GM20431 (cell line): ENCODE measurements around the gene KLHL1.

Experiments
- in situ Hi-C: fragments of 300-500 bp; cut with MseI, MboI; formaldehyde crosslinking; loops from one replicate; pipeline ENCODE4 v1.15.0; 2020; ENCODE audit warnings: low sequenced_read_pairs; ENCODE audit not compliant: unreplicated experiment

Gene KLHL1

DNA sequence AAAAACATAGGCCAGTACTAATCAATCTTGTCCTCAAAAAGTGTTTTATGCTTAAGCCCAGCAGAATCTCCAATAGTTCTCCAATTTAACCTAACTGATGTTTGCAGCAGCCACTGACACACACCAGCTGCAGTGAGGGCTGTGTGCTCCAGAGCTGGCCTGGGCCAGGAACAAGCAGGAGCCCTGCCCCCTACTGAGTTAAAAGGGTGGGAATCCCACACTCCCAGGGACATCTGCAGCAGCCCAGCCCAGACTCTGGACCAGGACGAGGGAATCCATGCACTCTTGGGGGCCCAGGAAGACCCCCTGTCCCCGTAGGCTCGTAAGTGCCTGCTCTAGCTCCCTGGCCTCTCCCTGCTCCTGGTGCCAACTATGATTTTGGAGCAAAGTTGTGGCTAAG is 92.1 kb downstream of the KLHL1 start:
- in situ Hi-C loops: no loop called here

DNA sequence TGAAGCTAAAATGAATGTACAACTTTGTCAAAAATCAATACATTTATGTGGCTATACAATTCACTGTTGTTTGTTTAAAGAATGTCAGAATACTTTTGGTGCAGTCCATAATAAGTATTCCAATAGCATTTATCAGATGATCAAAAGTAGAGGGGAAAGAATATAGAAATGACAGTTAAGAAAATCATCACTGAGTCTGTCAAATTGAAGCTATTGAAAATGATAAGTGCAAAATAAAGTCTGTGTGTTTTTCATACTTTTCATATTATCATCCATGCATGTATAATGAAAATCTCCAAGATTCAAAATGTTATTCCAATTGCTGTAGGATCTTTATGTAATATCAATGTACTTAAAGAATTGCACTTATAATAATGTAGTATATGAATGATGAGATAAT is 93.9 kb downstream of the KLHL1 start:
- in situ Hi-C loops: no loop called here

DNA sequence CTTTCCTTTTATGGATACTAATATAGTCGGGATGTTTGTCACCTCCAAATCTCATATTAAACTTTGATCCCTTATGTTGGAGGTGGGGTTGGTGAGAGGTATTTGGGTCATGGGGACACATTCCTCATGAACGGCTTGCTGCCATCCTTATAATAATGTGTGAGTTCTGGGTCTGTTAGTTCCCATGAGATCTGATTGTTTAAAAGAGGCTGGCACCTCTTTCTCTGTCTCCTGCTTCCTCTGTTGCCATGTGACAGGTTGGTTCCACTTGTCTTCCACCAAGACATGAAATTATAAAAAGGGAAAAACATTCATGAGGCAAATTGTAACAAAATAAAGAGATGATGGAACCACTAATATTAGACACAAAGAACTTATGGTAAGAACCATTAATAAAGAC is 108.4 kb downstream of the KLHL1 start:
- in situ Hi-C loops: no loop called here

DNA sequence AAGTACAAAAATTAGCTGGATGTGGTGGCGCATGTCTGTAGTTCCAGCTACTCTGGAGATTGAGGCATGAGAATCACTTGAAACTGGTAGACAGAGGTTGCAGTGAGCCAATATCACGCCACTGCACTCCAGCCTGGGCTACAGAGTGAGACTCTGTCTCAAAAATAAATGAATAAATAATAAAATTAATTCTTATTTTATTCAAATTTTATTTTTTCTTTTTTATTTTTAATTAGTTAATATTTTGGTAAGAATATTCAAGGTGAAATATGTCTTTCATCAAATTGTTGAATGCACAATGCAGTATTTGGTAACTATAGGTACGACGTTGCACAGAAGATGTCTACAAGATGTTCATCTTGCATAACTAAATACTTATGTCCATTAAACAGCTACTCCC is 111.2 kb downstream of the KLHL1 start:
- in situ Hi-C loops: no loop called here

DNA sequence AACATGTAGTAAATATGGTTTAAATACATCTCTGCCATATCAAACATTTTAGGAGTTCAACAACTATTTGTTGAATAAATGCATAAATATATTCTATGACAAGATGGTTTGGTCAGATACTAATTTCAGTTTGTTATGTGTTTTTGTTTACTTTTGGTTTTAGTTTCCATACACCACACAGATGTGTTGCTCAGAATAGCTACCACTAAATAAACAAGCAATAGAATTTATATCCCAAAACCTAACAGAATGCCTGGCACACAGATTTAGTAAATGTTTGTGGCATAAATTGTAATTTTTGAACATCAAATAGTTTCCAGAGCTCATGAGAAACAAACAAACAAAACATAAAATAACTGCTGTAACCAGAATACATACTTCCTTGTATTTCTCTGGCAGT is 127.5 kb downstream of the KLHL1 start:
- in situ Hi-C loops: no loop called here

DNA sequence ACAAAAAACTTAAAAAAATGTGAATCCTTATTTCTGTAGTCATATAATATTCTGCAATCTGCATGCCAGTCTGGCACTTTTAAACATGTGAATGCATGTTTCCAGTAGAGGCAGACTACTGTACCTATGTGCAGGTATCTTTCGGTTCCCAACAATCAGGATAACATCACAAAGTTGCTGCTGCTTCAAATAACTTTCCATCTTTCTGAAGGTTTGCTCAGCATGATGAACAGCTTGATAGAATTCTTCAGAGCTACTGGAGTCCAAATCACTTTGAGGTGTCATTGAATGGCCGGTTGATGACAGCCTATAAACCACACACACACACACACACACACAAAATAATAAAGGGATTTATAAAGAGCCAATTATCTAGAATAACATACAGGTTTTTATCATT is 132.8 kb downstream of the KLHL1 start:
- in situ Hi-C loops: no loop called here

DNA sequence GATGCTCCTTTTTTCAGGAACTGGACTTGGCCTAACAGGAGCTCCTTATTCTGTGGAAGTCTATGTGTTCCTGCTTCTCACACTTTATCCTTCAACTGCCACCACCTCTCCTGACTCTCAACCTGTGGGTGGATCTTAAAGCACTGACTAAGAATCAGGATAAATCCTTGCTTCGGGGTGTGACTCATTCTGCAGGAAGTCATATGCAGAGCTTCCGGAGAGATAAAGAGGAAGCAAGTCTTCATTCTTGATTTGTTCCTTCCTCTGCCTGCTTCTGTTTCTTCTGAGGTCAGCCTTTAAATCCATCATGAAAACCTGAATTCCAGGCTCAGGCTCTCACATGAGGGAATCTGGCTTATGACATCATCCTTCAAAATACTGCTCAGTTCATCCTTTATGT is 137.7 kb downstream of the KLHL1 start:
- in situ Hi-C loops: no loop called here

DNA sequence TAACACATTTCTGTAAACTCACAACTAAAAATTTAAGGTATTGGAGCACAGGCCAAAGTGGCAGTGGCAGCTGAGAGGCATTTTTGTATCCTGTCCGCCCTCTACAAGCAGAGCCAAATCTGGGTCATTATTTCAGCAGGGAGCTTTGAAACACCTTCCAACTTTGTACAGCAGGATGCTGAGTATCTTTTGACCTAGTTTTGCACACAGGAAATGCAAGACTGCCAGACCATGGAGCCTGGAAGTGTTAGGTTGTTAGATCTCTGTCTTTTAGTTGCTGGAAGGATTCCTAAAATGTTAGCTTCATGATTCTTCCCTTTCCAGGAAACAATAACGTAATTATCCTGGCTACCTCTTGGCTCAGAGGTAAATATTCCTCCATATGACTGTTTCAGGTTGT is 149.2 kb downstream of the KLHL1 start:
- in situ Hi-C loops: no loop called here

DNA sequence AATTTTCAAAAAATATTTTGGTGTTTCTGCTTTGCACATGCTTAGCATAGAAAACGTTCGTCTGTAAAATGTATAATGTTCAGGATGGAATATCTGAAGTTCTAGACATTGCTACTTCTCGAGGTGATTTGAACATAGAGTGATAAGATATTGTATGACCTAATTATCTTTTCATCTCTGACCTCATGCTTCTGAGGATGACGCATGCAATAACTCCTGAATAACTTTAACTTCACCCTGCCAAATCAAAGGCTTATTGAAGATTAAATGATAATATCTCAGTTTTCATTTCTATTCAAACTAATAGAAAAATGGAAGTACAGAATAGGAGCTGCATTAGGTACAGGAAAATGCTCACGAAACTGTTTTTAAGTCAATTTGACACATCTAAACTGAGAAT is 151.4 kb downstream of the KLHL1 start:
- in situ Hi-C loops: no loop called here

DNA sequence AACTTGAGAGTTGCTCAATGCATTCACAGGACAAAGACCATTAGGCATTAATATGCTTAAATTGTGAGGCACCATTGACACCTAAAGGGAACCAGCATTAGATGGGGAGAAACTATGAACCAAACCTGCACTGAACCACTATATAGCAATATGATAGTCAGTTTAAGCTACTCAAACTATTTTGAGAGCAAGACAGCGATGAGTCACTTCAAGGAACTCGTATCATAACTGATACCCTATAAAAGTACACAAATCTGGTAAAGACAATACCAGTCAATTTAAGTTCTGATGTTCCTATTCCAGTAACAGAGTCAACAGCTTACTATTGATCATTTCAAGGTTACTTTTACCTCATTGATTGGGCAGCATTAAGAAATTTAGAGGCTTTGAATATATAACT is 151.9 kb downstream of the KLHL1 start:
- in situ Hi-C loops: no loop called here

DNA sequence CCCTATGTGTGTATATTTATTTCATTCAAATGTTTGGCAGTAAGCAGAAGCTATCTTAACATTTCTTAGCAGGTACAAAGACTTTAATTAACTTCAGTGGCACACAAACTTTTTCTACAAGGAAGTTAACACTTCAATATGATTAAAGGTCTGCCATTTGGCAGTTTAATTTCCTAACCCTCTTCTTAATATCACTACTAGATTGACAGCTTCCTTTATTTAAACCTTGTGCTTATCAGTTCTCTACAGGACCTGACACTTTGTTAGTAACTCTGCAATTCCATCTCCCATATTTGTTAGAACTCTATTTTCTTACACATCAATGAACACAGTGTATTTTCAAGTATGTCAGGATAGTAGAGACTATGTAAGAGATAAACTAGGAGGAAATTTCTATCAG is 153.0 kb downstream of the KLHL1 start:
- in situ Hi-C loops: no loop called here

DNA sequence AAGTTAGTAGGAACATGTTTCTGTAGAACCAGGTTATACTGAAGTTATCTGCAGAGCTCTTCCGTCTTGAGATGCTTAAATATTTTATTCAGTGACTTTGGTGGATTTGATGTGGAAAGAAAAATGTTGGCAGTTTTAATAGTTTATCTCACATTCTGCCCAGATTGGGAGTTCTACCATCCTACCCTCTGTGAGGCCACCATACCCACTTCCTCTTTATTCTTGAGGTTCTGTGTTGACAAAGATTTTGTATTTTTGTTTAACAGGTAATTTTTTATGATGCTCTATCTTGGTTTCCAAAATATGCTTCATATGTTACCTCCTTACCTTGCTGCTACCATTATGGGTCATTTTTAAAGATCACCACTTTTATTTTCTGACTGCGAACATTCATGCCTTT is 156.8 kb downstream of the KLHL1 start:
- in situ Hi-C loops: no loop called here

DNA sequence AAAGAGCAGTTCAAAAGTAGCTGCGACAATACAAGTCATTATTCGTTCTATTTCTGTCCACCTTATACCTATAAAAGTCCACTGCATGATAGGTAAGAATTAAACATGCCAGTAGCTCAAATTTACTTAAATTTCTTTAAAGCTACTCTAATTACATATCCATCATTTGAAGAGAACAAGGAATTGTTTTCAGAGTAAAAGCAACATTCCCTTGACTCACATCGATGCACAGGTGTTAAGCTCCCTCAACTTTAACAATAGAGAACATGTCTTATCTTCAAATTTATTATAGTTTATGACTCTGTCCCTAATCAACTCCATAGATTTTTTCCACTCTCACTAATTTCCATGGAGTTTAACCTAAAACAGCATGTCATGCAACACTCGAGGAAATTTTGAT is 158.1 kb downstream of the KLHL1 start:
- in situ Hi-C loops: no loop called here

DNA sequence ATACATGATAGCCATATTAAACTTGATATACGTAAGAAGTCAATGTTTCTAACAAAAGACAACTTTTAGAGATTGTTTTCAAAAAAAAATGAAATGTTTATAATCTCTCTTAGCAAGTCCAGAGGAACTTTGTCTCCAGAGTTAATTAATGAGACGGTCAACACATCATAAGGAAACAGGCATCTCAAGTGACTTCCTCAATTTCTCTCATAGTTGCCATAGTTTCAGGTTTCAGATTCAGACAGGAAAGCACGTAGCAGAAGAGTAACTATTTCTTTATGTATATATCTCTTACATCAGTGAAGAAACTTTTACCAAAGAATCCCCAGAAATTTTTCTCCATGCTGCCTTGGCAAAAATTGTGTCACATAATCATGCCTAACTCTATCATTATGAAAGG is 160.2 kb downstream of the KLHL1 start:
- in situ Hi-C loops: no loop called here

DNA sequence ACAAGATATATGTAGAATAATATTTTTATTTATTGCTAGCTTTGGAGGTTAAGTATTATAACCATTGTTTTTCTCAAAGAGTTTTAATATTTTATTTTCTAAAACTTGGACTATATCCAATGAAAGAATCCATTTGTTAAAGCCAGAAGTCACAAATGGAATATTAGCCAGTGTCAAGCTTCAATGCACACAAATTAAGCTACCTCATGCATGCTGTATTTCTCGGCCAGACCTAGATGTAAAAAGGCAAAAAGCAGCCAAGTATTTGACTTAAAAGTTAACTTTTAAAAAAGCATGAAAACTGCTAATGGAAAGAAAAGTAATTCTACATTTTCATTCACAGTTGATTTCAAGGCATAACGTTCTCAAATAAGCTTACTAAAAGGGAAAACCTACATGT is 160.7 kb downstream of the KLHL1 start:
- in situ Hi-C loops: no loop called here

DNA sequence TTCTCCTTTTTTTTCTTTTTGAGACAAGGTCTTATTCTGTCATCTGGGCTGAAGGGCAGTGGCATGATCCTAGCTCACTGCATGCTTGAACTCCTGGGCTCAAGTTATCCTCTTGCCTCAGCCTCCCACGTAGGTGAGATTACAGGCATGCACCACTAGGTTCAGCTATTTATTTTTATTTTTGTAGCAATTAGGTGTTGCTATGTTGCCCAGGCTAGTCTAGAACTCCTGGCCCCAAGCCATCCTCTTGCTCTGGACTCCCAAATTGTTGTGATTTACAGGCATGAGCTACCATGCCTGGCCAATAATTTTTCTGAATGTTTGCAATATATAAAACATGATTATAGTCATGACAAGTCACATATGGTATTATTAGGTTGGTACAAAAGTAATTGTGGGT is 161.7 kb downstream of the KLHL1 start:
- in situ Hi-C loops: no loop called here

DNA sequence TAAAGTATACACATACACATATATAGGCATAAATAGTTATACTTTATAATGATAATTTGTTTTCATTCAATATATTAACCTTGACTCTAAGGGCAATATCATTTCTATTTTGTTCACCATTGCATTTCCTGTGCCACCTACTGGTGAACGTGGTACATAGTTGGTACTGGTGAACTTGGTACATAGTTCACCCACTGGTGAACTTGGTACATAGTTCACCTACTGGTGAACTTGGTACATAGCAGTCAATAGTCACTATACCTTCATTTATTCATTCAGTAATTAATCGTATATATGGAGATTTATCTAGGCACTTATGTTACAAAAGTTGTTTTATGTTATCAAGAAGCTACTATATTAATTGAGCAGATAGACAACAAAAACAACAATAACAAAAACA is 173.2 kb downstream of the KLHL1 start:
- in situ Hi-C loops: no loop called here

DNA sequence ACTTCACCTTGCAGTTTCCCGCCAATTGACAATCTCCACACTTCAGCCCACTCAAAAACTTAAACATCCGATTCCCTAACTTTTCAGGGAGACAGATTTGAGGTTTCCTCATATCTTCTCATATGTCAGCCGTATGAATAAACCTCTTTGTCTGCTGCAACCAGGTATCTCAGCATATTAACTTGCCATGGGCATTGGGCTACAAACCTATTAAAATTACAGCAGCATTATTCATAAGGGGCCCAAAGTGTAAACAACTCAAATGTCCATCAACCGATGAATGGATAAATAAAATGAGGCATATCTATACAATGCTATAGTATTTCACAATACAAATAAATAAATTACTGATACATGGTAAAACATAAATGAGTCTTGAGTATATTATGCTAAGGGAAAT is 180.0 kb downstream of the KLHL1 start:
- in situ Hi-C loops: no loop called here

DNA sequence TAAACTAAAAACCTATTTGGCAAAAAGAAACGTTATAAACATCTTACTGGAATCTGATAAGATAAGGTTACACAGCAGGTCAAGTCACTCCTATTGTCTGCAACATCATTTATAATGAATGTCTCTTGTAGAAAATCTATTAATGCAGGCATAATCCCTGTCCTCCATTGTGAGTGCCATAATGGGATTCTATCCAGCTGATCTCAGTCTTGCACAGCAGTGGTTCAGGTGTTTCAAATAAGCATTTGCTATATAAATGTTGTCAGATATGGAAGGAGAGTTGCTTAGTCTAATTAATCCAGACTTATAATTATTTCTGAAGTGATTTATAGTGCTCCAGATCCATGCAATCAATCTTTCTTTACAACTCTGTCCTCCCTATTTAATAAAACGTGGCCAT is 187.1 kb downstream of the KLHL1 start:
- in situ Hi-C loops: no loop called here

DNA sequence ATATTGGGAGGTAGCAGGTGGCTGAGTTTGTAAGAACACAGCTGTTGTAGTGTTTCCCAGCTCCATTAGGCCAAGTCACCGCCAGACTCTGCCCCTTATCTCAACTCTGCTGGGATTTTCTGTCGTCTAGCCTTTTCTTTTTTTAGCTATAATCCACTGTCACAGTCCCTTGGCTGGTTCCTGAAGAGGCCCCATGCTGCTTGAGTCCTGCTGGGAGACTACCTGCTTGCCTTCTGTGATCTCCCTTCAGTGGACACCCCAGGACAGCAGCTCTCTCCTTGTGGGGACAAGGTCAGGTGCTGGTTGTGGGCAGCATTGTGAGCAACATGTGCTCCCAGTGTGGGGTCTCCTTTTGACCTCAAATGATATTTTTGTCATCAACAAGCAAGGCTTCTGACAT is 195.6 kb downstream of the KLHL1 start:
- in situ Hi-C loops: no loop called here

DNA sequence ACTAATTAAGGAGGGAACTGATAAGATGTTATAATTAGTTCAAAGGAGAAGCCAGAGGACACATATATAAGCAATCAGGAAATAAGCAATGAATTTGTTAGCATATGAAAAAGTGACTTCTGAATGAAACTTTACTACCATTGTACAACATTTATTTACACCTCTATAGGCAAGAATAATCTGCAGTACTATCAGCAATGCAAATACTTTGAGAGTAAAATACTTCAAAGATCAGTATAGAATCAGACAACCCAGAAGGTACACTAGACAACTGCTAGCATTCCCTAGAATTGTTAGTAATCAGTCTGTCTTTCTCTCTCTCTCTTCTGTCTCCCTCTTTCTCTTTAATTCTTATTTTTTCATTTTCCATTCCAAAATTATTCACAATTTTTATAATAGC is 197.5 kb downstream of the KLHL1 start:
- in situ Hi-C loops: no loop called here

DNA sequence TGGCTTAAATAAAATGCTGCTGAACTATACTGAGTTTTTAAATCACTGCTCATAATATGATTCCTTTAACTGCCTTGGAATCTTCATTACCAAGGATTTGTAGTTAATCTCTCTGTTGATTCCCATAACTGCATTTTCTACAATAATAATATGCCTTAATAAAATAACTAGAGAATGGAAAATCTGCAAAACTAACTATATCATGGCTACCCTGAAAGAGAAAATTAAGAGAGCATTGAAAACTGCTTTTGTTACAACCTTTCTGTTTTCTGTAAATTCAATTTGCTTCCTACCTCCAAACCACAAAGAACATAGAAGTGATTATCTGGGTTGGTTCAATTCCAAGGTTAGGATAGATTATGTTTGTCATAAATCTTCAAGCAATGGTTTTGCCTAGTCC is 203.5 kb downstream of the KLHL1 start:
- in situ Hi-C loops: no loop called here

DNA sequence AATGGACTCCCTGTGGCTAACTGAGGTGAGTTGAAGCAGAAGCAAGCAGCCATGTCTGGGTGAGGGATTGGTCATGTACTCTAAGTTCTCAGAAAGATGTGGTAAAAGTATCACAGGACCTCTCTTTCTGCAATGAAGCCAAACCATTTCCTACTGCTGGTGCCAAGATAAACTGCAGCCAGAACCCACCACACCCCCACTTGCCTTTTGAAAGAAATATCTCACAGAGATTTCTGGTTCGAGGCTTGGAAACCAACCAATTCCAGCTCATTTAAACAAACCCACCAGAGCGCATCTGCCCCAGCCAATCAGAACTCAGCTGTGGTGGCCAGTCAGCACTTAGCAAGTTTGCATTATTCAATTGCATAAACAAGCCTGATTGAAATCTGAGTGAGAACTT is 205.2 kb downstream of the KLHL1 start:
- in situ Hi-C loops: no loop called here
